Cortex of kidney (tissue), 1 donor: ENCODE measurements around the gene DNAL1.

Experiments used
- DNase-seq: peaks from one replicate; lab custom pipeline; 2025; lab: John Stamatoyannopoulos, UW

The DNAL1 gene

DNA sequence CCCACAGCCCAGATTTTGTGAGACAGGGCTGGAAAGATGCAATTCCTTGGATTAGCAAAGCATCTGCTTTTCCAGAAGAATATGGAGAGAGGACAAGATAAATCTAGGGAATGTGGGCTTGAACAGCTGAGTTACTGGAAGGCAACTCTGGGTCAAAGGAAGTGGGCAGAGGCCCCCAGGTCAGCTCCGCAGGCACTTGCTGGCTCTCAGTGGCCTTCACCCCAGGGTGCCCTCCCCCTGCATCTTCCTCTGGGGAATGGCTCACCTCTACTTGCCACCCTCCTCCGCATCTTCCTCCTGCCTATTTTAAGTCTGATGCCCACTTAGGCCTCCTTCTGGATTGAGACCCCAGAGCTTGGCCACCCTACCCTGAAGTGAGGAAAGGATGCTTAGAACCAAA lies 79.9 kb downstream of the DNAL1 start:
- no peak for DNase-seq

DNA sequence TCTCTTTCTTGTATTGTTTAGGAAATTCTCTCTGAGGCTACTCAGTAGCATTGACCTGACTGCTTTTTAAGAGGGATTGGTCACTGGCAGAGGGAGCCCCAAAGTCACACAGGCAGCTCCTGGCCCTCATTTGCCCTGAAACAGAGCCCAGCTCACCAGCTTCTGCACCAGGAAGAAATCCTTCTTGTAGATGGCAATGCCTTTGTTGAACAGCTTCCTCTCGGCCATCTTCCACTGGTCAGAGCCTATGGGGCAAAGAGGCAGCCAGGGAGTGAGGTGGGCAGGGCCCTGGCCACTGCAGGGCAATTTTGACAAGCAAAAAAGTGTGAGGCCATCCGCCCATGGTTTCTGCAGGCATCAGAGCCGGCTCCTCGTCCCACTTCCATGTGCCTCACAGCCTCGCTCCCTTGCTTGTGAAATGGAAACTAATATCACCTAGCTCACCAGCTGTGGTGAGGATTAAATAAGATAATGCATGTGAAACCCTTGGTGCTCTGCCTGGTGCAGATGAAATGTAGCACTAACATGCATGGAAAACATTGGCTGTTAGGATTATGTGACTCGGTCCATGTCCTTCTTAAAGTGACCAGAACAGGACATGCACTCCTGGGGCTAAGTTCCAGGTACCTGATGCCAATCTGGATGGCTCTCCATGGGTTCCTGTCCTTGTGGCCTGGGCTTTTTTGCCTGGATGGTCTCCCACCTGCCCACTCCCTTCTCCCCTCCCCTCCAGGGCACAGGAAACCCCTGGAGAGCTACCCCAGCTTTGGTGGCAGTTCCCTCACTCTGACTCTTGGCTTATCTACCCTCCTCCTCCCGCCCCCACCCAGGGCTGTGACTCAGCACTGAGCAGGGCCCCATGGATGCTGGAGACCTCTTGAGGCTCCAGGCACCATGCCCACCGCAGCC lies 80.6 kb downstream of the DNAL1 start:
- no peak for DNase-seq

DNA sequence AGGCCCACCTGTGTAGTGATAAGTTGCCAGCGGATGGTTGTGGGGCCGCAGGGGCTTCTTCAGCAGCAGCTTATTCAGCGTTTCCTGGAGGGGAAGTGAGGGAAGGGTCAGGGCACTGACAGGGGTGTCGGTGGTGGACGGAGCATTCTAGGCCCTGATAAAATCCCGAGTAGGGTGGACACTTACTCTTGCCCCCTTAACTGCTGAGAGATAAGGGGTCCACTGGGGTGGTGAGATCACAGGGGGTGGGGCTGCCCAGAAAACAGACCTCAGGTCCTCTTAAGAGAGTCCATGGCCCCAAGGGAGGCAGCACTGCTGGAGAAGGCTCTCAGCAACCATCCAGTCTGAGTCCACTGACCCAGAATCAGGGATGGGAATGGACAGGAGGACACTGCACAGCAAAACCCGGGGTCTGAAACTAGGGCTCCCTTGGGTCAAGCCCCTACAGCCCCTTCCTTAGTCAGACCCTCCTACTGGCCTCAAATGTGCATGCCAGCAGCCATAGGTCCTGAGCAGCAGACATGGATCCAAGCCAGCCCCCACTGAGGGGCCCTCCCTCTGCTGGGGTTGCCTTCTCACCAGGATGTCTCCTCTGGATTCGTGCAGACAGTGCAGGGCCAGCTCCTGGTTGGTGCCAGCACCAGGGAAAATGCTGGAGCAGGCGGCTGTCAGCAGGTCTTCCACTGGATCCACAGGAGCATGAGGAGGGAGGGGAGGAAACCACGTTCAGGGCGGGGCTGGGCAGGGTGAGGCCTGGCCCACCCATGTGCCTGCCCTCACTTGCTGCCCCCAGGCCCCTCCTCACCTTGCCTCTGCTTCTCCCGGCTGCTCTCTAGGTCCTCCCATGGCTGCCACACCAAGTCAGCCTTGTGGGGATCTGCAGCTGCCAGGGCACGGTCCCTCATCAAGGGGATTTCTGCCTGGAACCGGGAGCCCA lies 81.5 kb downstream of the DNAL1 start:
- no peak for DNase-seq

GRCh38 chr14:73727166-73727565 lies 82.4 kb downstream of the DNAL1 start:
- DNase-seq = no peak

DNA sequence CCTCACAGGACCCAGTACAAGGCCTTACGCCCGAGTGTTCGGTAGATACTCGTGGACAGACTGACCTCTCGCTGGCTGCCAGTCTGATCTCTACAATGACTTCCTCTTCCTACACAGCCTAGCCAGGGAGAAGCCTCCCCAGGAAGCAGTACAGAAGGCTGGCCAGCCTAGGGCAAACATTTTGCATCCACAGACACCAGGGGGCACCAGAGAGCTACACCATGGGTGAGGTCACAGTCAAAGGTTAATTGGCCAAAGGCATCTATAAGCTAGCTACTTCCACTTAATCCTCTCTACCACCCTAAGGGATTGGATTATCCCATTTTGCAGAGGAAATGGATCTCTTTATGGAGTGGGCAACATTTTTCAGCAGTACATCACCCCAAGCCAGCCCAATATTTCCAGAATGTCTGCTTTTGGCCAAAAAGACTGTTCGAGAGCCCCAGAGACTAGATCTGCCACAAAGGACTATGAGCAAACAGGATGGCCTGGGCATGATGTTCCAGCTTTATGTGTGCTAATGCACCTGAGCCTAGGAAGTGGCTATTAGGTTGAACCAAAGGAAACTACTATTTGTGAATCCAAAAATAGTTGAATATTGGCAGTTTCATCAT lies 84.0 kb downstream of the DNAL1 start:
- no peak for DNase-seq

DNA sequence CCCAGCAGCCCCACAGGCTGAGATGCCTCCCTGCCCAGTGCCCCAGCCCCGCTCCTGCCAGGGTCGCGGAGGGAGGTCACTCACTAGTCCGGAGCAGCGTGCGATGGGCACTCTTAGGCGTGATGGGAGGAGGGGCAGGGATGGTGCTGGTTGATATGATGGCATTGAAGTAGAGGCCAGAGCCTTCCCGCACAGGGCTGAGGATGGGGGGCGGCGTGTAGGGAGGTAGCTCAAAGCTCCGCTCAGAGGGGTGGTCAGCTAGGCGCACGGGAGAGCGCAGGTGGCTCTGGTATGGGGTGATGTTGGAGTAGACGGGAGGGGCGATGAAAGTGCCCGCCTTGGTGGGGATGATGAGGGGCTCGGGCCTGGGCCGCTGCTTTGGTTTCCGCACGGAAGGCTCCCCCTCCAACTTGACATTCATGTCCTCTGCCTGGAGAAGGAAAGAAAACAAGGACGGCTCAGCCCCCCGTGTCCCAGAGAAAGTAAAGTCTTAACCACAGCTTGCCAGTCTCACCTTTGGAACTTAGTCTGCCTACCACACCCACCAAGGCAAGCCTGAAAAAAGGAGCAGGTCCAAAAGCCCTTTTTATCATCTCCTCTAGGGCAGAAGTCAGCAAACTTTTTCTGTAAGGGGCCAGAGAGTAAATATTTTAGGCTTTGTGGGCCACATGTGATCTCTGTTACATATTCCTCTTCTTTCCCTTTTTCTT lies 84.9 kb downstream of the DNAL1 start:
- no peak for DNase-seq

- no peak for DNase-seq
Measured at GRCh38 chr14:73731111-73731510, 86.3 kb downstream of the DNAL1 start.

DNA sequence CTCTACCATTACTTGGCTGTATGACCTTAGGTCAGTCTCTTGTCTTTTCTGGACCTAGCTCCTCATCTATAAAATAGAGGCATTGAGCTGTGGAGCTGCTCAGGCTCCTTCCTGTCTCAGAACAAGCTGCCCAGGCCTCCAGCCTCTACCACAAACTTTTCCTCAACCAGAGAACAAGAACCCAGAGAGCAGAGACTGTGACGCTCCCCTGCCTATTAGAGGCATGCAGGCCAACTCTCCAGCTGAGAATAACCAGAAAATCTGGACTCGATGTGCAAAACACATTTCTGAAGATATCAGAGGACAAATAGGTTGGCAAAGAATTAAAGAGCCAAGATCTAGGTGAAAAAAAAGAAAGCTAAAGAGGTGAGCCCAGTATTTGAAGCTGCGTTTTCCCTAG lies 87.2 kb downstream of the DNAL1 start:
- DNase-seq = no peak

- DNase-seq = no peak
Measured at GRCh38 chr14:73736842-73737241, 92.1 kb downstream of the DNAL1 start.

DNA sequence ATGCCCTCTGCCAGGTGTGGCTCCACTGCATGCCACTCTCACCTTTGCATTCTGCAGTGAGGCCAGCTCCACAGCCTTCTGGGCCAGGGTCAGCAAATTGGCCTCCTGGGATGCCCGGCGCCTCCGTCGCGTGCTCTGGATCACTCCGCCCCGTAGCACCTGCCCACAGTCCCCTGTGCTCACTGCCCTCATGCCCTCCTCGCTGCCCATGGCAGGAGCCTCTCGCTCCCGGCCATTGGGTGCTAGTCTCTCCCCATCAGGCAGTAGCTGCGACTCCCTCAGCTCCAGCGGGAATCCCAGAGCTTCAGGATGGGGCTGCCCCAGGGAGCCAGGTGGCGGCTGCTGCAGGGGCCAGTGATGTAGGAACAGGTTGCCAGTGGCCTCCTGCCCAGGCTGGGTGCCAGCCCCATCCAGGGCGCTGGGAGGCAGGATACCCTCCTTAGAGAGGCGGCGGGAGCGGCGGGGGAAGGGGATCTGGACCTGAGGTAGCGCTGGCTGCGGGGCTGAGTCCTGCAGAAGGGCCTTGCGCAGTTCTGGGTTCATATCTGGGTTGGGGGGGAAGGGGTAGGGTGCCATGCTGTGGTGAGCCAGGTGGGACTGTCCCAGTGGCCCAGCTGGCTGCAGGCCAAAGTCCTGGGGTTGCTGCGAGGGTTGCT lies 93.9 kb downstream of the DNAL1 start:
- DNase-seq = no peak

DNA sequence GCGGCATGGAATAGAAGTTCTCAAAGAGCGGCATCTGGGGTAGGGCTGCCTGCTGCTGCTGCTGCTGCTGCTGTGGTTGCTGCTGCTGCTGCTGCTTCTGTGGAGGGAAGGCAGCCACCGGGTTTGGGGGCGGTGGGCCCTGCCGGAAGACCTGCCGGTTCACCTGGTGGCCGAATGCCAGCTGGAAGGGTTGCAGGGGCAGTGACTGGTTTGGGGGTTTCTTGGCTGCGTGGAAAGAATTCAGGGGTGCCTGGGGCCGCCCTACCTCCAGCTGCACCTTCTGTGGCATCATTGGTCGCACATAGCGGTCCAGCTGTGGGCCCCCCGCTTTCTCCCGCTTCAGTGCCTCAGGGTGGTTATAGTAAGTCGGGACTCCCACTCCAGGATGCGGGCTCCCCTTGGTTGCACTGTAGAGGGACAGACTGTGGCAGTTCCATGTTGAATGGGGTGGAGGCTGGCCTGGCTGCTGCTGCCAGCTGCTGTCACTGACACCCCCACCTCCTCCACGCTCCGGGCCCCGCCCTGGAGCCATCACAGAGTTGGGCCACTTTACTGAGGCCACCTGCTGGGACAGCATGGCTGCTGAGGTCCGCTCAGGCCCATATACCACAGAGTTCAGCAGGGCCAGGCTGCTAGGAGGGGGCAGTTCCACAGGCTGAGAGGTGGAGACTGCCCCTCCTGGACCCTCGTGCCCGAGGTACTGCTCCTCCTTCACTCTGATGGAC lies 94.5 kb downstream of the DNAL1 start:
- DNase-seq = no peak

GRCh38 chr14:73739899-73740617 lies 95.3 kb downstream of the DNAL1 start:
- DNase-seq = no peak

DNA sequence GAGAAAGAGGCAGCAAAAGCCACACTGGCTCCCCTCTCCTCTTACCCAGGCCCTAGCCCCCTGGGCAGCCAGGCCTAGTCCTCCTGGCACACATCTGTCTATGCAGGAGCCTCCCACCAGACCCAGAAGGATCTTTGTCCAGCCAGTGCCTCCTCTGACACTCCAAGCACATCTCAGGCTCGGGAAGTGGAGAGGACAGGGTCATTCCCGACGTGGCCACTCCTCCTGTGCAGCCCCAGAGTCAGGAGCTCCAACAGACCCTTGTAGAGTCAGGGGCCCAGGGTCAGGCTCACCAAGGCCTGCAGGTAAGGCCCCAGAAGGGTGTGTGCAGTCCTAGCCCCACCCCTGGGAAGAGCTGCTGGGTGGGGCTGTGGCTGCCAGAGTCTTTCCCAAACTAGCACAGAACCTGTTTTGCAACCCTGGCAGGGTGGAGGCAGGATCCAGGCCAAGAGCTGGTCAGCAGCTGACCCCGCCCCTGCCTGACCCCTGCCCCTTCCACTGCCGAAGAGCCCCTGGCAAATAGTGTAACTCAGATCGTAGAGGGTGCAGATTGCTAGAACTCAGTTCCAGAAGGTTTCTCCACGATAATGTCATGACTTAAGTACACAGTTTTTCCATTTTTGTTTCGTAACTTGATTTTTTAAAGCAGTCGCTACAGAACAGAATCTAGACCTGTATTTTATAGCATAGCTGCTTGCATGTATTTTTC lies 96.0 kb downstream of the DNAL1 start:
- DNase-seq = no peak

DNA sequence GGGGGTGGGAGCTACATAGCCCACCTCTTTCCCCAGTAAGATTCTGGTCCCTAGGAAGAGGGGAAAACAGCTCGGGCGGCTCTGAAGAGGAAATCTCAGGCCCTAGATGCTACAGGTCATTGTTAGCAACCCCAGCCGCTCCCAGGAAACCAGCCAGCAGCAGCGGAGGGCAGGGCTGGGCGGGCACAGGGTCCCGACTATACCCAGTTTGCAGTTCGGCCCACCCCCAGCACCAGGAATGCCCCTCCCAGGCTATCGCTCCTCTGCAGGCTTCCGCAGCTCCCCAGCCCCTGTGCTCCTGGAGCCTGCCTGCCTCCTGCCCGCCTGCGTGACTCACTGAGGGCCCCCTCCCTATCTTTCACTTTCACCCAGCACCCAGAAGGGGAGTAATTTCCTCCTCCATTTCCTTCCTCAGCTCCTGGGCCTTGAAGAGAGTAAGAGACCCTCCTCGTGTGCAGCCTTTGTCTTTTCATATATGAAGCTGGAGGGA lies 96.6 kb downstream of the DNAL1 start:
- DNase-seq = no peak

DNA sequence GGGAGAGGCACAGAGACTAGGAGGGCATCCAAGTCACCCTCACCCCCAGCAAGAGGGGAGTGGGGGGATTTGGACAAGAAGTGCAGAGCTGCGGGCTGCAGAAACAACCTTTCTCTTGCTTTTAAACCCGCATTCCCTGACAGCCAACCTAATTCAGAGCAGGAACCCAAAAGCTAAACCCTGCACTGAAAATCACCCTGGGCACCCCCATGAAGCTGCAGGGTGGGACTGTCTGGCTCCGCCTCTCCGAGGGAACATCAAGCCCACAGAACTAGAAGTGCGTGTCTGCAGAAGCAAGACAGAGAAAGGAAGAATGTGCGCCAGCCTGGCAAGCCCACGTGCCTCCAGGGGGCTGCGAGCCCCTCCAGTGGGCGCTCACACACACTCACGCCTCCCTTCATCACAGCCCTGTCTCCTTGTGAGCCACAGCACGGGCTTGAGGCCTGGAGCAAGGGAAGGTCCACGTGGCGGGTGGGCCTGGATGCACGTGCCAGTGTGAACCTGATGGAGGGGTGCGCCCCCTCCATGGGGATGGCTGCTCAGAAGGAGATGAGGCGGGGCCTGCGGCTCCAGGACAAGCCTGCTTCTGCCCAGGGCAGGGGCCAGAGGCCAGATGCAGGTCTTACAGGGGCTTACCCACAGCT lies 97.2 kb downstream of the DNAL1 start:
- no peak for DNase-seq

GRCh38 chr14:73742520-73743238 lies 97.9 kb downstream of the DNAL1 start:
- no peak for DNase-seq

- no peak for DNase-seq
Measured at GRCh38 chr14:73743431-73743931, 98.7 kb downstream of the DNAL1 start.
